Measurements from ENCODE around the gene PRPF40B.
A peak's percentile ranks its signal among the peaks of the same experiment; 100 is the strongest.

PRPF40B gene

DNA sequence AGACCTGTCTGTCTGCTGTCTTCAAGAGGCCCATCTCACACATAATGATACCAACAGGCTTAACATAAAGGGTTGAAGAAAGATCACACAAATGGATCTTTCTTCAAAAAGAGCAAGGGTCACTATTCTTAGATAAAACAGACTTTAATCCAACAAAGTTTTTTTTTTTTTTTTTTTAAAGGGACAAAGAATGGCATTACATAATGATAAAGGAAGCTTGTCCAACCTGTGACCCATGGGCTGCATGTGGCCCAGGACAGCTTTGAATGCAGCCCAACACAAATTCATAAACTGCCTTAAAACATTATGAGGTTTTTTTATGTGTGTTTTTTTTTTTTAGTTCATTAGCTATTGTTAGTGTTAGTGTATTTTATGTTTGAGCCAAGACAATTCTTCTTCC, 11.2 kb upstream of the PRPF40B start:
- no peaks in the 10 kb centered on the region for H3K27me3 ChIP-seq (ENCODE audit: control insufficient read depth, insufficient read depth, low read length)
- no peaks in the 10 kb centered on the region for H3K36me3 ChIP-seq (ENCODE audit: control insufficient read depth, low read depth, low read length)
- H3K4me3 ChIP-seq (ENCODE audit: low read length) = no peak overlapping the region
- no peaks in the 10 kb centered on the region for H3K9me3 ChIP-seq (ENCODE audit: control insufficient read depth, low read depth, low read length)
- no peak overlapping the region for H3K27ac ChIP-seq (ENCODE audit: low read length)
- no peaks in the 10 kb centered on the region for H3K4me1 ChIP-seq (ENCODE audit: control insufficient read depth, low read depth, low read length)
- H3K9ac ChIP-seq (ENCODE audit: low read length) = no peak overlapping the region

DNA sequence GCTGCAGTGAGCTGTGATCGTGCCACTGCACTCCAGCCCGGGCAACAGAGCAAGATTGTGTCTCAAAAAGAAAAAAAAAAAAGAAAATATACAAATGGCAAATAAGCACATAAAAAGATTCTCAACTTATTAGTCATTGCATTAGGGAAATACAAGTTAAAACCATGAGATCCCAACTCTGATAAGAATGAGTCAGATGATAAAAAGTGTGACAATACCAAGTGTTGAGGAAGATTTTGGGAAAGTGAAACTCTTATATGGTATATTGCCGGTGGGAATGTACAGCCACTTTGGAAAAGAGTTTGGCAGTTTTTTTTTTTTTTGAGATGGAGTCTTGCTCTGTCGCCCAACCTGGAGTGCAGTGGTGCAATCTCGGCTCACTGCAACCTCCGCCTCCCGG, 7.6 kb upstream of the PRPF40B start:
- Histone ChIP-seq H3K4me1 (ENCODE audit: control insufficient read depth, low read depth, low read length) (no peaks in the 10 kb centered on the region), H3K9ac (ENCODE audit: low read length) (no peak overlapping the region), H3K4me3 (ENCODE audit: low read length) (no peak overlapping the region), H3K36me3 (ENCODE audit: control insufficient read depth, low read depth, low read length) (no peaks in the 10 kb centered on the region), H3K9me3 (ENCODE audit: control insufficient read depth, low read depth, low read length) (no peaks in the 10 kb centered on the region), H3K27me3 (ENCODE audit: control insufficient read depth, insufficient read depth, low read length) (no peaks in the 10 kb centered on the region), H3K27ac (ENCODE audit: low read length) (no peak overlapping the region)

GRCh38 chr12:49616533-49617219, 6.7 kb upstream of the PRPF40B start:
- H3K27ac ChIP-seq (ENCODE audit: low read length) = no peak overlapping the region
- no peaks in the 10 kb centered on the region for H3K36me3 ChIP-seq (ENCODE audit: control insufficient read depth, low read depth, low read length)
- no peaks in the 10 kb centered on the region for H3K9me3 ChIP-seq (ENCODE audit: control insufficient read depth, low read depth, low read length)
- peaks cover 4% of the 10 kb centered on the region for H3K27me3 ChIP-seq (ENCODE audit: control insufficient read depth, insufficient read depth, low read length)
- no peaks in the 10 kb centered on the region for H3K4me1 ChIP-seq (ENCODE audit: control insufficient read depth, low read depth, low read length)
- no peak overlapping the region for H3K4me3 ChIP-seq (ENCODE audit: low read length)
- H3K9ac ChIP-seq (ENCODE audit: low read length) = no peak overlapping the region

- Histone ChIP-seq H3K27ac (ENCODE audit: low read length) (no peak overlapping the region), H3K4me1 (ENCODE audit: control insufficient read depth, low read depth, low read length) (no peaks in the 10 kb centered on the region), H3K27me3 (ENCODE audit: control insufficient read depth, insufficient read depth, low read length) (peaks cover 4% of the 10 kb centered on the region), H3K36me3 (ENCODE audit: control insufficient read depth, low read depth, low read length) (no peaks in the 10 kb centered on the region), H3K9me3 (ENCODE audit: control insufficient read depth, low read depth, low read length) (no peaks in the 10 kb centered on the region), H3K9ac (ENCODE audit: low read length) (no peak overlapping the region), H3K4me3 (ENCODE audit: low read length) (no peak overlapping the region)
Measured at GRCh38 chr12:49618576-49618975, 4.8 kb upstream of the PRPF40B start.

DNA sequence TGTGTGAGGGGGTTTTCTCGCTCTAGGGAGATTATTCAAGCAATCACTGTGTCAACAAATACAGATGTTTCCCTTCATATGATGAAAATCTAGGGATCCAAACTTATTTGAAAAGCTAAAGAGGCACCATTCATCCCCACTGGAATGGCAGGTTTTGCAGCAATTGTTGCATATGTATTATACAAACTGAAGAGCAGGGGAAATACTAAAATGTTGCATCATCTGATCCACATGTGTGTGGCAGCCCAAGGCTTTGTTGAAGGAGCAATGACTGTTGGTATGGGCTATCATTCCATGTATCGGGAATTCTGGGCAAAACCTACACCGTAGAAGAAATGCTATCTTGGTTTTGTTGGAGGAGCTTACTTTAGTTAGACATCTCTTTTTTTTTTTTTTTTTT, 4.1 kb upstream of the PRPF40B start:
- Histone ChIP-seq H3K4me1 (ENCODE audit: control insufficient read depth, low read depth, low read length) (no peaks in the 10 kb centered on the region), H3K9me3 (ENCODE audit: control insufficient read depth, low read depth, low read length) (no peaks in the 10 kb centered on the region), H3K9ac (ENCODE audit: low read length) (no peak overlapping the region), H3K4me3 (ENCODE audit: low read length) (no peak overlapping the region), H3K27me3 (ENCODE audit: control insufficient read depth, insufficient read depth, low read length) (peaks cover 4% of the 10 kb centered on the region), H3K36me3 (ENCODE audit: control insufficient read depth, low read depth, low read length) (no peaks in the 10 kb centered on the region), H3K27ac (ENCODE audit: low read length) (no peak overlapping the region)

DNA sequence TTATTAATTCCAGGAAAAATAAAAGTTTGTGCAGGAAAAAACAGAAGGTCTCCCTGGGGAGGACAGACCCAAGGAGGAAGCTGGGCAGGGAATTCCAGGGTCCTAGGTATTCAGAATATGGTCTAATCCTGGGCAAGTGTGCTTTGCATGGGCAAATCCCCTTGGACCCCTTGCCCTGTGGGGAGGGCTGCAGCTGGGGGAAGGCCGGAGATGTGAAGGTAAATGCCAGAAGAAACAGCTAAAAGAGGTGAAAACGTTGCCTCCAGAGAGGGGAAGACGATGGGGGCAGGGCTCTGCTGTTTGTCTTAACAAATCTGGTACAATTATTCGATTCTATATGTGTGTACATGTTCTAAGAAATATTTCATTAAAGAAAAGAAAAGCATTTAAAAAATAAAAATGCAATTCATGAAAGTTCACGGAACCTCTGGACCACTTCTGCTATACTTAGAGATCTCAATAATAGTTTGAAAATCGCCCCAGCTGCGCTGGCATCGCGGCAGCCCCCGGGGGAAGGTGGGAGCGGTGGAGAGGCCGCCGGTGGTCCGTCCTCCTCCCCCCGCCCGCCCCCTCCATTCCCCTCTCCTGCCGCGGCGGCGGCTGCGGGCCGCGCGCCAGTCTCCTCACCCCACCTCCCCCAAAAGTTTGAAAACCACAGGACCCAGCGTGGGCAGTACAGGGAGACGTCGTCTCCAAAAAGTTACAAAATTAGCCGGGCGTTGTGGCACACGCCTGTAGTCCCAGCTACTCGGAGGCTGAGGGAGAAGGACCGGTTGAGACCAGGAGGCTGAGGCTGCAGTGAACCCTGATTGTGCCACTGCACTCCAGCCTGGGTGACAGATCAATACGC, 1.5 kb upstream of the PRPF40B start:
- H3K9me3 ChIP-seq (ENCODE audit: control insufficient read depth, low read depth, low read length) = no peaks in the 10 kb centered on the region
- H3K9ac ChIP-seq (ENCODE audit: low read length) = peak overlapping the region; percentile 72
- H3K36me3 ChIP-seq (ENCODE audit: control insufficient read depth, low read depth, low read length) = no peaks in the 10 kb centered on the region
- peaks cover 4% of the 10 kb centered on the region for H3K27me3 ChIP-seq (ENCODE audit: control insufficient read depth, insufficient read depth, low read length)
- H3K27ac ChIP-seq (ENCODE audit: low read length) = no peak overlapping the region
- H3K4me1 ChIP-seq (ENCODE audit: control insufficient read depth, low read depth, low read length) = no peaks in the 10 kb centered on the region
- H3K4me3 ChIP-seq (ENCODE audit: low read length) = peak overlapping the region; percentile 84

DNA sequence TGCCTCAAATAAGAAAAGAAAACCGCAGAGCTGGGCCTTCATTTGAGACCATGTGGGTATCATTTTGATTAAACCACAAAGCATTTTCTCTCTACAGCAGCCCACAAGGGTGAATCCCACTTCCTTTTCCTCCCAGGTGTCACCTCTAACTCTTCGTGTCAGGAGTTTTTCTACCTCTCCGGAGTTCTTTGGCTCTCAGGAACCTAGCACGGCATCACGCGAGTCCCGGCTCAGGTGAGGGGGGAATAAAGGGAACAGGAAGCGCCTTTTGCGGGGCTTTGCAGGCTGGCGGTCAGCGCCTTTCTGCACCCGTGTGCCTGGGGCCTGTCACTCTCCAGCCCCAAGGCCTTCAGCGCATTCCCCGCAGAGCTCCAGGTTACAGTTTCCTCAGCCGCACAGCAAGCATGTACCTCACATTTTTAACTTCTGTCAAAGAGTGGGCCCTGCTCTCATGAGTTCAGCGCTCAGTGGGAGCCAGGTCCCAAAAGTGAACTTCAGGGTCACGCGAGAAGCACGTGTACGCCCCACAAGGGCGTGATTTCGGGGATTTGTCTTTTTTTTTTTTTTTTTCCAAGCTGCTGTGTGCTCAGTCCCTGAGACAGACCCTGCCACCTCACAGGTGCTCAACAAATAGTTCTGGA, 740 bp upstream of the PRPF40B start:
- no peaks in the 10 kb centered on the region for H3K9me3 ChIP-seq (ENCODE audit: control insufficient read depth, low read depth, low read length)
- H3K9ac ChIP-seq (ENCODE audit: low read length) = peak overlapping the region; percentile 72
- H3K27ac ChIP-seq (ENCODE audit: low read length) = peak overlapping the region; percentile 2
- peak overlapping the region; percentile 84 for H3K4me3 ChIP-seq (ENCODE audit: low read length)
- no peaks in the 10 kb centered on the region for H3K36me3 ChIP-seq (ENCODE audit: control insufficient read depth, low read depth, low read length)
- H3K27me3 ChIP-seq (ENCODE audit: control insufficient read depth, insufficient read depth, low read length) = peaks cover 4% of the 10 kb centered on the region
- H3K4me1 ChIP-seq (ENCODE audit: control insufficient read depth, low read depth, low read length) = no peaks in the 10 kb centered on the region

GRCh38 chr12:49624921-49625577, 1.7 kb downstream of the PRPF40B start:
- Histone ChIP-seq H3K4me1 (ENCODE audit: control insufficient read depth, low read depth, low read length) (no peaks in the 10 kb centered on the region), H3K27ac (ENCODE audit: low read length) (no peak overlapping the region), H3K9ac (ENCODE audit: low read length) (no peak overlapping the region), H3K36me3 (ENCODE audit: control insufficient read depth, low read depth, low read length) (no peaks in the 10 kb centered on the region), H3K27me3 (ENCODE audit: control insufficient read depth, insufficient read depth, low read length) (peaks cover 4% of the 10 kb centered on the region), H3K4me3 (ENCODE audit: low read length) (no peak overlapping the region), H3K9me3 (ENCODE audit: control insufficient read depth, low read depth, low read length) (no peaks in the 10 kb centered on the region)

- Histone ChIP-seq H3K9me3 (ENCODE audit: control insufficient read depth, low read depth, low read length) (no peaks in the 10 kb centered on the region), H3K27me3 (ENCODE audit: control insufficient read depth, insufficient read depth, low read length) (peaks cover under 1% of the 10 kb centered on the region), H3K27ac (ENCODE audit: low read length) (no peak overlapping the region), H3K4me3 (ENCODE audit: low read length) (no peak overlapping the region), H3K36me3 (ENCODE audit: control insufficient read depth, low read depth, low read length) (no peaks in the 10 kb centered on the region), H3K4me1 (ENCODE audit: control insufficient read depth, low read depth, low read length) (no peaks in the 10 kb centered on the region), H3K9ac (ENCODE audit: low read length) (no peak overlapping the region)
Measured at GRCh38 chr12:49626169-49626835, 2.9 kb downstream of the PRPF40B start.

GRCh38 chr12:49626836-49627235, 3.5 kb downstream of the PRPF40B start:
- Histone ChIP-seq H3K27me3 (ENCODE audit: control insufficient read depth, insufficient read depth, low read length) (no peaks in the 10 kb centered on the region), H3K4me1 (ENCODE audit: control insufficient read depth, low read depth, low read length) (no peaks in the 10 kb centered on the region), H3K9me3 (ENCODE audit: control insufficient read depth, low read depth, low read length) (no peaks in the 10 kb centered on the region), H3K27ac (ENCODE audit: low read length) (no peak overlapping the region), H3K36me3 (ENCODE audit: control insufficient read depth, low read depth, low read length) (no peaks in the 10 kb centered on the region), H3K9ac (ENCODE audit: low read length) (no peak overlapping the region), H3K4me3 (ENCODE audit: low read length) (no peak overlapping the region)
